Peyer's patch (tissue), 4 donors: Measurements from ENCODE around the gene TUBA1A.

Experiments used
- CTCF ChIP-seq, 6 experiments: fragments of 450-650 bp in 4 of 6; fragments of 200-600 bp in 2 of 6; sonication (generic) in 1 of 6; IDR thresholded peaks; one replicate each; pipeline ENCODE4 v1.5.1; 2017 to 2019; ENCODE audit warnings: antibody characterized with exemption in 6 of 6, mild to moderate bottlenecking in 3 of 6, moderate library complexity in 1 of 6
- POLR2A ChIP-seq, 2 donors: fragments of 450-650 bp; IDR thresholded peaks; one replicate each; pipeline ENCODE4 v1.5.1; 2017; ENCODE audit warnings: antibody characterized with exemption in 2 of 2, mild to moderate bottlenecking in 2 of 2, moderate library complexity in 2 of 2

DNA sequence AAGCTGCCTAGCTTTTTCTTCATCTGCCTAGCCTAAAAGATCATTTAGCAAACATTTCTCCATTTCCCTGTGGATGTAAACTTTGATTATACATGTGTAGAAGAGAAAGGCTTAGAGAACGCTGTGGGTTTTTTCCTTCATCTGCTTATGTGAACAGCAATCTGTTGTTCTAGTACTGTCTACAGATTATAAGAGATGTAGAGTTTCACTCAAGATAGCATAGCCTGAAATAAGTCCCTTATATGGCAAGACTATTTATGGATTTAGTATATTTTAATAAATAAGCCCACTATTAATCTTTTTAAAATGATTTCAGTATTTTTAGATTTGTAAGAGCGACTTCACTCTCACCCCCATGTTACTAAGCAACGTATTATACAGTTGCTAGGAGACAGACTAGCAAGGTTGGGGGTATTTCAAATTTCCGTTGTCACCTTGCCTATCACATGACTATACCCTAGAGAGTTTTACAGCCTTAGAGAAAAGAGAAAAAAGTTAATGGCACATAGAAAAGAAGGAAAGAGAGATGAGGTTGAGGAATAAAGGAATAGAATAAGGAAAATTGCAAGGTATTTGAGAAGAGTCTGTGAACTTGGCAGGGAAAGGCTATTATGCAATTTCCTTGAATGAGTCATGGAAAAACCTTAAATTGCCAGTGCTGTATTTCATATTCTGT lies 12.2 kb upstream of the TUBA1A start:
- TF ChIP-seq CTCF (IDR thresholded peaks at IDR 0.05), result no peak
- no peak for TF ChIP-seq POLR2A (IDR thresholded peaks at IDR 0.05)
